Measurements from ENCODE around the gene EXPH5. TPM values are rescaled to one million over a fixed set of nuclear protein-coding genes. Genes with fewer than 3 reads are reported as not detected.
A peak's percentile ranks its signal among the peaks of the same experiment; 100 is the strongest.

EXPH5 gene
- total and polyA plus RNA-seq, 2 donors = 0.33 to 5.1 TPM

- Histone ChIP-seq H3K27ac (ENCODE audit: low read depth) (no peak overlapping the region), H3K36me3 (ENCODE audit: insufficient read depth) (peaks cover 9% of the 10 kb centered on the region)
These were observed 110.4 kb downstream of the EXPH5 start for GRCh38 chr11:108483163-108483562.

GRCh38 chr11:108474664-108475463 lies 118.7 kb downstream of the EXPH5 start:
- 86% methylated on average over 11 of the region's 11 CpGs for WGBS
- DNase-seq (ENCODE audit: extremely low spot score) = no peak
- Histone ChIP-seq H3K4me3 (ENCODE audit: low read depth, low read length) (no peak overlapping the region), H3K4me1 (ENCODE audit: insufficient read depth) (no peaks in the 10 kb centered on the region), H3K27ac (ENCODE audit: low read depth) (no peak overlapping the region), H3K36me3 (ENCODE audit: insufficient read depth) (peaks cover 7% of the 10 kb centered on the region)

More at GRCh38 chr11:108483163-108483562, 110.4 kb downstream of the EXPH5 start:
- no peak overlapping the region for H3K4me3 ChIP-seq (ENCODE audit: low read depth, low read length)
- no peaks in the 10 kb centered on the region for H3K4me1 ChIP-seq (ENCODE audit: insufficient read depth)
- no peak for DNase-seq (ENCODE audit: extremely low spot score)

- H3K4me3 ChIP-seq (ENCODE audit: low read depth, low read length) = no peak overlapping the region
- H3K4me1 ChIP-seq (ENCODE audit: insufficient read depth) = no peaks in the 10 kb centered on the region
- 96% methylated on average over 1 of the region's 1 CpG for WGBS
- DNase-seq (ENCODE audit: extremely low spot score) = no peak
- H3K36me3 ChIP-seq (ENCODE audit: insufficient read depth) = peaks cover 2% of the 10 kb centered on the region
- no peak overlapping the region for H3K27ac ChIP-seq (ENCODE audit: low read depth)
These were observed 120.9 kb downstream of the EXPH5 start for GRCh38 chr11:108472681-108473080.

- WGBS = 57% methylated on average over 1 of the region's 1 CpG
- Histone ChIP-seq H3K27ac (ENCODE audit: low read depth) (no peak overlapping the region), H3K4me3 (ENCODE audit: low read depth, low read length) (no peak overlapping the region), H3K4me1 (ENCODE audit: insufficient read depth) (no peaks in the 10 kb centered on the region), H3K36me3 (ENCODE audit: insufficient read depth) (peaks cover 2% of the 10 kb centered on the region)
- DNase-seq (ENCODE audit: extremely low spot score) = no peak
These were observed 125.1 kb downstream of the EXPH5 start for GRCh38 chr11:108468478-108468864.

- peak within 1 kb of the TSS; percentile 45 for H3K4me3 ChIP-seq (ENCODE audit: low read depth, low read length)
- DNase-seq (ENCODE audit: extremely low spot score) = peak; percentile 97
- H3K4me1 ChIP-seq (ENCODE audit: insufficient read depth) = no peaks in the 10 kb centered on the region
- peak within 1 kb of the TSS; percentile 92 for H3K27ac ChIP-seq (ENCODE audit: low read depth)
- H3K36me3 ChIP-seq (ENCODE audit: insufficient read depth) = no peaks in the 10 kb centered on the region
- under 1% methylated on average over 35 of the region's 35 CpGs for WGBS
These were observed 126.3 kb downstream of the EXPH5 start, which contains the start of gene C11orf65 for GRCh38 chr11:108467091-108467823. C11orf65 (minus strand) TSS chr11:108467529; CDS start chr11:108461559, 5,970 bp downstream.

- H3K4me1 ChIP-seq (ENCODE audit: insufficient read depth) = no peaks in the 10 kb centered on the region
- WGBS = 56% methylated on average over 7 of the region's 7 CpGs
- H3K36me3 ChIP-seq (ENCODE audit: insufficient read depth) = no peaks in the 10 kb centered on the region
- DNase-seq (ENCODE audit: extremely low spot score) = no peak
- H3K27ac ChIP-seq (ENCODE audit: low read depth) = peak overlapping the region; percentile 92
- H3K4me3 ChIP-seq (ENCODE audit: low read depth, low read length) = peak overlapping the region; percentile 45
These were observed 127.2 kb downstream of the EXPH5 start for GRCh38 chr11:108466405-108466804.

Other genes with a start within 250 kb of the EXPH5 start
- 1.4 TPM for gene C11orf65, start 126.2 kb downstream of the EXPH5 start, total RNA-seq
- 0.18 TPM for gene C11orf65, start 126.2 kb downstream of the EXPH5 start, polyA plus RNA-seq
- gene POGLUT3, start 95.4 kb downstream of the EXPH5 start, total RNA-seq = 104 TPM
- 29.6 TPM for gene POGLUT3, start 95.4 kb downstream of the EXPH5 start, polyA plus RNA-seq
- gene DDX10, start 71.3 kb upstream of the EXPH5 start, total RNA-seq = 28.1 TPM
- 15.9 TPM for gene DDX10, start 71.3 kb upstream of the EXPH5 start, polyA plus RNA-seq

Data from urinary bladder (tissue), 4 donors.